Measurements from ENCODE around the gene DENND2D.
"Not testable (repeated sequence)": the region's sequence is repeated elsewhere in the genome, so short reads cannot be mapped to it uniquely, and the experiment has no call there.

DENND2D gene

DNA sequence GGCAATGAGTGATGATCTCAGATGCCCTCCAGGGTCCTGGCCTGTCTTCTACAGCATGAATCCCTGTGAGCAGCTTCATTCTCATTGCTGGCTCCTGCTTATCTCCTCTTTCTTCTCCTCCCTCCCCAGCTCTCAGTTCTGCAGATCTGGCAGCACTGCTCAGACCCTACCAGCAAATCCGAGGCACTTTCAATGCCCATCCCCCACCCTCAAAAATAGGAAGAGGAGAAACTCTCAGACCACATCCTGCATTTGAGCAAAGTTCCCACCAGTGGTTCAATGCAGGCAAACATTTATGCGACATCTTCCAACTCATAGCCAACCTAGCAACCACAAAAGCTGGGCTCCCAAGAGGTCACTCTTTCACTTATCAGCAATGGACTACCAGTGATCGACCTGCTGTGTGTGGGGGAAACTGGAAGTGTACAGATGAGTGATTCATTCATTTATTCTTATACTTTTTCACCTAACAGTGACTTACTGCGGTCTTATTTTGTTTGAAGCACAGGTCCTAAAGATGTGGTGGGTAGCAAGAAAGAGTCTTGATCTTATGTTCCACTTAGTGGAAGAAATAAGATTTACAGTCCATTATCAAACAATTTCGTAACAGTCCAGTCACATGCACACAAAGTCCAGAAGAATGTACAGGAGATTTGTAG lies 21.3 kb upstream of the DENND2D start:
- FAIRE-seq (no peak), DNase-seq (ENCODE audit: low spot score) (no peak)

DNA sequence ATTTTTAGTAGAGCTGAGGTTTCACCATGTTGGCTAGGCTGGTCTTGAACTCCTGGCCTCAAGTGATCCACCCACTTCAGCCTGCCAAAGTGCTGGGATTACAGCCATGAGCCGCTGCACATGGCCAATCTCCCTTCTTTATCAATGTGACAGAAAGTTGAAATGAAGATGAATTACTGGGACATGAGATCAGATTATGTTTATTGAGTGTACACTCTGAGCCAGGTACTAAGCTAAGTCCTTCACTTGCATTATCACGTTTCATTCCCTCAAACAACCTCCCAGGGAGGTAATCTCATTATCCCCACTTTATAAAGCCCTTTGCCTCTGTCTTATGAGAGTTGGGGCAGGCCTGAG lies 20.8 kb upstream of the DENND2D start:
- no peak for DNase-seq (ENCODE audit: low spot score)
- FAIRE-seq = no peak

DNA sequence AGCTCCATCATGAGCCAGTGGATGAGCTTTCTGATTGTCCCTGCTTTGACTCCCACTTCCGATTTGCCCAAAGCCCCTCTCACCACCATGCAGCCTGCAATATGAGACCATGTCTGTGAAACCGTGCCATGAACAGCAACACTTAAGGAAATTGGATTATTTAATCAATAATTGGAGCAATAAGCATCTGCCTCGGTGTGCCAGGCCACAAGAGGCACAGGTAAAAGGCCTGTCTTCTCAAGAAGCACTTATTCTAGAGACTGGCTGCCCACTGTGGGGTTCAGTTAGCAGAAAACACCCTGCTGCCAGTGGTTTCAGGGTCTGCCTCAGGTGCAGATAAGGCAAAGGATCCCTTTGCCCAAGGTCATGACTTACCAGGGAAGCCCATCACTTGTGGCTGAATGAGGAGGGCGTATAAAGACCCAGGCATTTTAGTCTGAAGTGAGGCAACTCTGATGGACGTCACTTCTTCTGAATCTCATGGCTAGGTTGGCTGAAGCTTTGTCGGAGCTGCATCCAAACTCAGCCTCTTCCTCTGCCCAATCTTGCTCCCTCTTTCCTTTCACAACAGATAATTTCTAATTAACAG lies 19.9 kb upstream of the DENND2D start:
- no peak for FAIRE-seq
- no peak for DNase-seq (ENCODE audit: low spot score)

DNA sequence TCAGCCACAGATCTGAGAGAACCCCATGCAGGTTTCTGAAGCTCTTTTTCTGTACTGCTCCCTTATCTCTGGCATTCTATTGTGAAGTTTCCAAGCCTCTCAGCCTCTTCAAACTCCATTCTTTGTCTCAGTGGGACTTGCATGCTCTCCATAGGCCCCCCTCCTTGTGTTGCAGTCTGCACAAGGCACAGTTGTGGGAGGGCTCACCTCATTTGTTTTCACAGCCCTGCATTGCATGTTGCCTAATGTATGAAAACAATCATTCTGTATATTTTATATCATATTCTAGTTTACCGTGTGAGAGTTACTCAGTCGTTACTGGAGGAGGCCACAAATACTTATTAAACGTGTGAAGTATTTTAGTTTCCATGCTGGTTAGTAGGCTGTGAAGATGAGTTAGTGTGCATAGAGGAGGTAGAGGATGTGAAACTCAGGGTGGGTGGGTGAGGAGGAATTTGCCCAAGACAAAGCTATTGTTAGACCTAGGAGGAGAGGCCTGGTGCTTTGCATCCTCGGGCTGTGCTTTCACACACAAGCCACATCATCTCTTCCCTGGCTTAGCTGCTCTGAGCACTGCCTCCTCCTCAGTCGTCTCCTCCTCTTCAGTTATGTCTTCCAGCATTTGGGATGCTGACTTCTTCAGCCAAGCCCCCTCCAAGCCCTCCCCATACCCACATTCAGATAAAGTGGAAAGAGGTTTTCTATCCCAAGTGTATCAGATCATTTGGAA lies 19.3 kb upstream of the DENND2D start:
- FAIRE-seq = no peak
- no peak for DNase-seq (ENCODE audit: low spot score)

DNA sequence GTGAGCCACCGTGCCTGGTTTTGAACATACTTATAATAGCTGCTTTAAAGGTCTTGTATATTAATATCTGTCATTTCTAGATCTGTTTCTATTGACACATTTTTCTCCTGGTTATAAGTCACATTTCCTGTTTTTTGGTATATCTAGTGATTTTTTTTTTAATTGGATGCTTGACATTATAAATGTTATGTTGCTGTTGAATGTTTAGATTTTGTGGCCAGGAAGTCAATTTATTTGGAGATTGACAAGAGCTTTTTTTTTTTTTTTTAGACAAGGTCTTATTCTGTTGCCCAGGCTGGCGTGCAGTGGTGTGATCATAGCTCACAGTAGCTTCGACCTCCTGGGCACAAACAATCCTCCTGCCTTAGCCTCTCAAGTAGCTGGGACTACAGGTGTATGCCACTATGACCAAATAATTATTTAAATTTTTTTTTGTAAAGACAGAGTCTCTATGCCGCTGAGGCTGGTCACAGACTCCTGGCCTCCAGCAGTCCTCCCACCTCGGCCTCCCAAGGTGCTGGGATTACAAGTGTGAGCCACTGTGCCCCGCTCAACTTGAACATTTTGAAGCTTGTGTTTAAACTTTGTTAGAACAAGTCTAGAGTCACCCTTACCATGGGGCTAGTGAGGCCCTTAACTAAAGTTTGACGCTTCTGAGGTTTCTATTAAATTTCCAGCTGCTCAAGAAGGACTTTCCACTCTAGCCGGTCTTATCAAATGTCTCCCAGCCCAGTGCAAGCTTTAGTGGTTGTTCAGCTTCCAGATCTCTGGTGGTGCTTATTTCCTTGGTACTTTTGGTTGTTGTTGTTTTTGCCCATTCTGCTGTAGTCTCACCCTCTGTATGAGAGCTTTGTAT lies 18.5 kb upstream of the DENND2D start:
- DNase-seq (ENCODE audit: low spot score) = no peak
- no peak for FAIRE-seq

DNA sequence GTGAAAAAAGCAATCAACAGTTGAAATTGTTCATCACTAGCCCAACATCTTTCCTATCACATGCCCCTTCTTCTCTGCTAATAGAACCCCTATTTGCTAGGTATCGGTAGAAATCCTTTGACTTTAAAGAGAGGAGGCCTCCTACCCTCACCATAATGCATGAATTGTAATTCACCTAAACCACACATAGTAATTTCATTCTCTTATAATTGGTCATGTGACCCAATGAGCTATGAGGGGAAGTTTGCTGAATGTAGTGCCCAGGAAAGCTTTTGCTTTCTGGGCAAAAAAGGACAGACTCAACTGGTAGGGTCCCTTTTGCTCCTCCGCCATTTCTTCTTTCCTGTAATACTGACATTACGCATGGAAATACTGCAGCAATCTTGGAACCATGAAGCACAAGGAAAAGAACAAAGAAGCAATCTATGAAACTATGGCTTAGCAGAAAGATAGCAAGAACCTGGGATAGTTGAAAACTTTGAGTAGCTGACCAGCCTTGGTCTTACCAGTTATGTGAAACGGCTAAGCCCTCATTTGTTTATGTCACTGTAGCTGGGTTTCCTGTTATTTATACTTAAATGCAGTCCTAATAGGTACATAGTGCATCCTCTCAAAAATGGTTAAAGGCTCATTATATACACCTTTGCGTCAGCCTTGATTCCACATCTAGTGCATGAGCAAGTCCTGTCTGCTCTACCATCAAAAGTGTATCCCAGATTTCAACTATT lies 16.9 kb upstream of the DENND2D start:
- DNase-seq (ENCODE audit: low spot score) (no peak), FAIRE-seq (no peak)

DNA sequence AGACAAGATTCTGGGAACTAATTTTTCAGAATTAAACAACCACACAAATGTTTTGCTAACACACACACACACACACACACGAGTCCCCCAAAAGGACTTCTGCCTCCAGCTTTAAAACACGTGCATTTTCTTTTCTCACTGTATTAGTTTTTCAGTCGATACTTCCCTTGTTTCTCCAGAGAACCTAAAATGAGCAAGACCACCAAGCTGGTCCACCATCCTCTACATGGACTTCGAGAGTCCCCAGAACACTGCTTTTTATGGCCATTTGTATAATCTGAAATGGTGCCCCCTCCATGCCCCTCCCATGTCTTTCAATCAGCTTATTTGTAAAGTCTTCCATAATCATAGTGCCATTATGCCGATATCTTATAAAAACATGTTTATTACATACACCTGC lies 16.3 kb upstream of the DENND2D start:
- FAIRE-seq = no peak

DNA sequence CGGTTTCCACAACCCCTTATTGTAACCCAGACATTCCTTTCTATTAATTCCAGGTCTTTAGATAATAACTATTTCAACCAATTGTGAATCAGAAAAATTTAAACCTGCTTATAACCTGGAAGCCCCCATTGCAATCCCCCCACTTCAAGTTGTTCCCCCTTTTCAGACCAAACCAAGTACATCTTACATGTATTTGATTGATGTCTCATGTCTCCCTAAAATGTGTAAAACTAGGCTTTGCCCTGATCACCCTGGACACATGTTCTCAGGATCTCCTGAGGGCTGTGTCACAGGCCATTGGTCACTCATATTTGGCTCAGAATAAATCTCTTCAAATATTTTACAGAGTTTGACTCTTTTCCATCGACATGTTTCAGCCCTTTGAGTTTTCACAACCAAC lies 14.8 kb upstream of the DENND2D start:
- not testable (repeated sequence) for FAIRE-seq; DNase-seq (ENCODE audit: low spot score)

More for the DNA sequence above, 16.3 kb upstream of the DENND2D start:
- no peak for DNase-seq (ENCODE audit: low spot score)

DNA sequence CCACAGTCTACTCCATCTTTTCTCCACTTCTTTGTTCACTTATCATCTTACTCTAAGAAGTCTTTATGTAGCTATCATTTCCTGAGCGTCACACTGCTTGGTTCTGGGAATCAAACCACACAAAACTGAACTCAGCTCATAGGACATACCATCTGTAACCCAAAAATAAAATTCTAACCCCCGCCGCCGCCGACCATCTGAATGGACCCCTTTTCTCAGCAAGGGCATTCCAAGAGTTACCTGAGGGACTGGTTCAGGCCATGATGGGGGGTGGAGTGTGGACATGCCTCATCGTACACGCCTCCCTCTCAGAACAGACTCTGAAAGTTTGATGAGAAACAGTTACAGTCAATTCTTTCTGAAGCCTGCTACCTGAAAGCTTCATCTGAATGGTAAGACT lies 14.4 kb upstream of the DENND2D start:
- DNase-seq (ENCODE audit: low spot score) (no peak), FAIRE-seq (no peak)

DNA sequence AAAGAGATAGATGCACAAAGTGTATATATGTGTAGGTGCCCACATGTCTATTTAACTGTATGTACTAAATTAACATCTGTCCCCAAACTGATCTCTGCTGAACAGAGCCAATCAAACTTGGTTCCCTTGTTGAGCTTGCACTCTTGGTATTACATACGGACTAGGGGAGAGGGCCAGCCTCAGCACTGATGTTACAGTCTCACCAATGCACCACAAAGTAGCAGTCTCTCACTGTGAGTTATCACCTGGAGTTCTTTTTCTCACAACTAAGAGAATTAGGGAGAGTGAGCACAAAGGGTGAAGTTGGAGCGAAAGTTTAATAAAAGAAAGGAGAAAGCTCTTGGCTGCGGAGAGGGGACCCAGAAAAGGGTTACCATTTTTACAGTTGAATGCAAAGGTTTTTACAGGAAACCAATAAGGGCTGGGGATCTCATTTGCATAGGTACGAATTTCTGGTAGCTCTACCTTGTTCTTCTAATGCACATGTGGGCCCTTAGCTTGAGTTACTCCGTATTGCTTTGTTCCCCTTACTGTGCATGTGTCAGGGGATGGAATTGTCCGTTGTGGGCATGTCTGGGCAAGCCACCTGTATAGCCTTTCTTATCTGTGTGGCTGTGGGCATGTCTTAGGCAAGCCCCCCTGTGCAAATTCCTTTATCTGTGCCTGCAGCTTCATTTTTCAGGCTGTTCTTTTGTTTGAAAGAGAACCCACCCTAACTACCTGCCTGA lies 13.8 kb upstream of the DENND2D start:
- no peak for FAIRE-seq
- no peak for DNase-seq (ENCODE audit: low spot score)

DNA sequence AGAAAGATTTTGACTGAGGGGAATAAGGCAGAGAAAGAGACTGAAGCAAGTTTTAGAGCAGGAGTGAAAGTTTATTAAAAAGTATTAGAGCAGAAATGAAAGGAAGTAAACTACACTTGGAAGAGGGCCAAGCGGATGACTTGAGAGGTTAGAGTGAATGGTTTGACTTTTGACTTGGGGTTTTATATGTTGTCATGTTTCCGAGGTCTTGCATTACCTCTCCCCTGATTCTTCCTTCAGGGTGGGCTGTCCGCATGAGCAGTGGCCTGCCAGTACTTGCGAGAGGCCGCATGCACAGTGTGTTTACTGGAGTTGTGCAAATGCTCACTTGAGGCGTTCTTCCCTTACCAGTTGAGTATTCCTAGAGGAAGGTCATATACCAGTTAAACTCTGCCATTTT lies 13.0 kb upstream of the DENND2D start:
- DNase-seq (ENCODE audit: low spot score) (no peak), FAIRE-seq (no peak)

DNA sequence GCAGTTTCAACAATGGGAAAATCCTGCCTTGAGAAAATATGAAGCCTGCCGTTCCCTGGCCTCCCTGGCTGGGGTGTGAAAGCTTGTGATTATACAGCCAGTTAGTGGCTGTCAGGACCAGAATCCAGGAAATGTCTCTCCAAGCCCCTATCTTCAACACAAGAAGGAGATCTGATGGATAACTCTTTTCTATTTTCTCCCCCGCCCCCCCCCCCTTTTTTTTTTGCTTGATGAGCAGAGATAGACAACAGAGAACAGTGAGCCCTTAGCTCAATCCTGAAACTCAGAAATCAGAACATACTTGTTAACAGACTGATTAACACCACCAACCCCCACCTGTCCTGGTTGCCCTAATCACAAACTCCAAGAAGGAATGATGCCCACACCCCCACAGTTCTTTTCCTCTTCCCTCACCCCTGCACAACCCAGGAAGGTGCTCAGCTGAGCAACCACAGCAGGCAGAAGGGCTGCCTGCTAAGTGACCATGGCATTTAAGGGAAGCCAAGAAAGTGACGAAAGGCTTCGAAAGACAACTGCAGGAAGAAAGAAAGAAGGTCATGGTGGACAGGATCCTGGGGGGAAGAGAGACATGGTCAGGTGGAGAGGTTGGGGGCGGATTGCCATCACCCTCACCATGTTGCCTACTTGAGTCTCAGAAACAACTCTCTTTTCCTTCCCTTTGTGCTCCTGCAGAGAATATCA lies 12.3 kb upstream of the DENND2D start:
- DNase-seq (ENCODE audit: low spot score) (no peak), FAIRE-seq (no peak)

DNA sequence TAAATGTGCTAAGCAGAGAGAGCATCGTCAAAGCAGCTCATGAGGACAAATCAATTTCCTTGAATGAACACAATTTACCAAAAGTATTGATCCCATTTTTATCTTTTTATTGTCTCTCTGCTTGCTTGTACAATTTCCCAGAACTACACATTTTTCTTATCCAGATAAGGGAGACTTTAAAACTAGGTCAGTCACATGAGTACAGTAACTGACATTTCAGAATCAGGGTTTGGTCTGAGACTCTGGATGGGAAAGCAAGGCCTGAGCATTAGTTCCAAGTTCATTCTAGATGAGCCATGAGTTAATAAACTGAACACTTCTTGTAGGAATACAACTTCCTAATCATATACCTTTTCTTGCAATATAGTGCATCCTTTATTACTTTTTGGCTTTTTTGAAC lies 11.5 kb upstream of the DENND2D start:
- DNase-seq (ENCODE audit: low spot score) (no peak), FAIRE-seq (no peak)

DNA sequence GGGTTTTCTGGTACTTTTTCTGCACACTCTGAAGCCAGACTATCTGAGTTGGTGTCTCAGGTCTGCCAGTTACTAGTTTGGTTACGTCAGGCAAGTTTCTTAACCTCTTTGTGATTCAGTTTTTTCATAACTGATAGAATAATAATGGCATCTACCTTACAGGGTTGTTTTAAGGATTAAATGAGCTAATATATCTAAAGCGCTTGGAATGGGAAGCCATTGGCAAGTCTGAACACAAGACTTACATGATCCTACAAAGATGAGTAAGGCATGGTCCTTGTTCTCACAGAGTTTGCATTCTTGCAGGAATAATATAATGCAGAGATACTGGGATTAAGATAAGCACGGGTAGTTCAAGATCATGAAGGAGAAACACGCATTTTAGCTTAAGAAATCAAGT lies 9.2 kb upstream of the DENND2D start:
- FAIRE-seq (no peak), DNase-seq (ENCODE audit: low spot score) (no peak)

DNA sequence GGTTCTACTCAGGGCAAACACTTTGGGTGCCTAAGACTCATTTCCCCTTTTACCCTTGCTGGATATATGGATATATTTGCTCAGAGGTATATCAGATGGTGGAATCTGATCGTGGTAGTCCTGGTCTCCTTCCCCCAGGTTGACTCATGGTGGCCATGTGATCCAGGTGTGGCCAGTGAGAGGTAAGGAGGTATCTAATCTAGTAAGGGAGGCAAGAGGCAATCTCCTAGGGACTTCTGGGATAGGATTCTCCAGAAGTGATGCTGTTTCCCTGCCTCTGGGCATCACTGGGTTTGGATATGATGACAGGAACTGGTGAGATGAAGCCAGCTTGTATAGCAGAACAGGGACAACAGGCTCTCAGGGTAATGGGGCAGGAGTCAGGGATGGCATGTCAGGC lies 8.5 kb upstream of the DENND2D start:
- no peak for FAIRE-seq

DNA sequence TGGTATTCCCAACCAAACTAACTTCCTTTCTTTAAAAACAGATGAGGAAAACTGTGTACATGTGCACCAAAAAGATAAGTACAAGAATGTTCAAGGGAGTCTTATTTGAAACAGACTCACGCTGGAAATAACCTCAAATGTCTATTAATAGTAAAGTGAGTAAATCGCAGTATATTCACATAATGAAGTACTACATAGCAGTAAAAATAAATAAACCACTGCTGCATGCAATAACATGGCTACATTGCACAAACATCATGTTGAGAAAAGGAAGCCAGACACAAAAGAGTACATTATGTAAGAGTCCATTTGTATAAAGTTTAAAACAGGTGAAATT lies 5.2 kb upstream of the DENND2D start:
- DNase-seq (ENCODE audit: low spot score) (no peak), FAIRE-seq (no peak)

More for the DNA sequence above, 8.5 kb upstream of the DENND2D start:
- DNase-seq (ENCODE audit: low spot score) = no peak

DNA sequence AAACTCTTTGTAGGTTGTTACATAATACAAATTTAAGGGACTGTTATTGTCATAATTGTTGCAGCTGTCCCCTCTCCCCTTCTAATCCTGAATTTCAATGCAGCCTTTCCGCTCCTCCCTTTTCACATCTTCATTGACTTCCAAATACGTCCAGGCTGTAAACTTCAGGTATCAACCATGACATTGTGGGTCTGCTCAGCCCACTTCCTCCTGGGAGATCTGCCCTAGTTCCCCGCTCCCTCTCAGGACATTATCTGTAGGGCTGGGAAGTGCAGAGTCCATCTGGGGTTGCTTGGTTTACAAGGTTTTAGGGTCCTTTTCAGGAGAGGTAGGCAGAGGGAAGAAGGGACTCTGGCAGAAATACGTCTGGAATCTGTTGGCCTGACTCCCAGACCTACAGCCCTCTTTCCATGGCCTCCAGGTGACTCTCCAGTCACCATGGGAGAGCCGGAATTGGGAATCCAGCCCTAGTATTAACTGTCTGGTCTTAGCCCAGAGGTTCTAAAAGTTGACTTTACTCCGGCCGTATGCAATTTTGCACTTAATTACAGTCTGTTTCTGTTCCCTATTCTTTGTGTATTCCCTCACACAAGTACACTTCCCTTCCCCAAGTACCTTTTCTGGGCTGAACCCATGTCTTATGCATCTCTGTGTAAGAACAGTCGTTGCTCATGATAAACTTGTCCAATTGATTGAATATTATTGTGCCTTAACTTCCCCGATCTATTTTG lies 4.7 kb upstream of the DENND2D start:
- DNase-seq (ENCODE audit: low spot score) = no peak
- FAIRE-seq = no peak

DNA sequence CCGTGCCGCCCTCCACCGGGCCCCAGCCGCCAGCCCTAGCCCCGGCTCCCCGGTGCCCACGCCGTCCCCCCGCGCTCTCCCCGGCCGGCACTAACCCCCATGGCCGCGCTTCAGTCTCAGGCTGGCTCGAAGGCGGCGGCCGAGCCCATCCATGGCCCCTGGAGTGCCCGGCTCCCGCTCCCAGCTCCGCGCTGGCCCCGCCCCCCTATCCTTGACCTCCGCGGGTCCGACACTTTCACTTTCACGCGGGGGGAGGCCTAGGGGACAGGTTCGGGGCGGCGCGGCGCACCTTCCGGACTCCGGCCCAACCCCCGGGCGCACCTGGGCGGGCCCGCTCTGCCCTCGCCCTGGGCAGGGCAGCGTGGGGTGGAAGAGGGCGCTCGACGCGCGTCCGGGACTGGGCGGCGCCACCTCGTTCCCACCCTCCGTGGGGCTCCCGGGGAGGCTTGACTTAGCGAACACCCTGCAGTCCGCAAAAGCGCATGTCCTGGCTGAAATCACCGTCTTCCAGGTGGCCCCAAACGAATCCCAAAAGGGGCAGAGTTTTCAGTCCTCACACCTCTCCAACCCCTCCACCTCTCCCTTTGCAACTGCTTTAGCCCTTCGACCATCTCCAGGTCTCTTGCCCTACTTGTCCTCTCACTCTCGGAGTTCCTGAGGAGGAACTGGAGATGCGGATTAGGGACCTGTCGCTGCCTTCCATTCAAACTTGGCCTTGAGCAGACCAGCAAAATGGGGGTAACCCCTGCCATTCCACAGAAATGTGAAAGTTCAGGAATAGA lies 3.9 kb upstream of the DENND2D start:
- DNase-seq (ENCODE audit: low spot score) (no peak), FAIRE-seq (no peak)
